ENCODE measurements around the gene STK17B. TPM values are rescaled to one million over a fixed set of nuclear protein-coding genes. Genes with fewer than 3 reads are reported as not detected.
A peak's percentile ranks its signal among the peaks of the same experiment; 100 is the strongest.

STK17B gene
- total and polyA plus RNA-seq, 8 donors, result 1.9 to 10.9 (median 6.9) TPM

GRCh38 chr2:196182439-196183171 lies 11.2 kb upstream of the STK17B start:
- H3K4me1 ChIP-seq, result no peaks in the 10 kb centered on the region
- WGBS, 2 donors, result 53 to 55% methylated on average over 4 of the region's 4 CpGs
- H3K9me3 ChIP-seq, result no peaks in the 10 kb centered on the region
- DNase-seq (no peak), ATAC-seq (peak in 1 of 4 donors; percentile 39), FAIRE-seq (no peak)
- H3K36me3 ChIP-seq, result no peaks in the 10 kb centered on the region
- intact Hi-C loops (cut with DNase I), result no loop called here
- no peaks in the 10 kb centered on the region for H3K27me3 ChIP-seq
- TF ChIP-seq CTCF (IDR thresholded peaks at IDR 0.05), result no peak
- no peak overlapping the region for H3K4me3 ChIP-seq
- no peak overlapping the region for H3K27ac ChIP-seq

- Histone ChIP-seq H3K4me3 (no peak overlapping the region), H3K4me1 (no peaks in the 10 kb centered on the region), H3K27me3 (no peaks in the 10 kb centered on the region), H3K36me3 (no peaks in the 10 kb centered on the region), H3K27ac (no peak overlapping the region), H3K9me3 (no peaks in the 10 kb centered on the region)
- DNase-seq (no peak), ATAC-seq (no peak), FAIRE-seq (no peak)
- intact Hi-C loops (cut with DNase I), result no loop called here
- no peak for TF ChIP-seq CTCF (IDR thresholded peaks at IDR 0.05)
- WGBS, 2 donors, result 73 to 87% methylated on average over 3 of the region's 3 CpGs
Measured at GRCh38 chr2:196181484-196181883, 10.1 kb upstream of the STK17B start.

- no peaks in the 10 kb centered on the region for H3K27me3 ChIP-seq
- H3K4me3 ChIP-seq, result no peak overlapping the region
- intact Hi-C loops (cut with DNase I), result no loop called here
- no peaks in the 10 kb centered on the region for H3K4me1 ChIP-seq
- no peak overlapping the region for H3K27ac ChIP-seq
- FAIRE-seq (no peak), DNase-seq (no peak), ATAC-seq (no peak)
- 54 to 68% methylated on average over 2 of the region's 2 CpGs for WGBS, 2 donors
- no peaks in the 10 kb centered on the region for H3K36me3 ChIP-seq
- H3K9me3 ChIP-seq, result no peaks in the 10 kb centered on the region
- no peak for TF ChIP-seq CTCF (IDR thresholded peaks at IDR 0.05)
Measured at GRCh38 chr2:196177124-196177523, 5.7 kb upstream of the STK17B start.

GRCh38 chr2:196176142-196176738 lies 4.9 kb upstream of the STK17B start:
- Histone ChIP-seq H3K27ac (no peak overlapping the region), H3K9me3 (no peaks in the 10 kb centered on the region), H3K4me3 (no peak overlapping the region), H3K36me3 (no peaks in the 10 kb centered on the region), H3K4me1 (no peaks in the 10 kb centered on the region), H3K27me3 (no peaks in the 10 kb centered on the region)
- TF ChIP-seq CTCF (IDR thresholded peaks at IDR 0.05), result no peak
- intact Hi-C loops (cut with DNase I), result no loop called here
- DNase-seq, result no peak
- no peak for ATAC-seq
- 77 to 82% methylated on average over 8 of the region's 8 CpGs for WGBS, 2 donors
- FAIRE-seq, result no peak

GRCh38 chr2:196174404-196174803 lies 3.0 kb upstream of the STK17B start:
- H3K4me1 ChIP-seq, result peaks cover 0 to 3% (median 0%) of the 10 kb centered on the region in 3 donors
- no peak for ATAC-seq
- intact Hi-C loops (cut with DNase I), result no loop called here
- no peaks in the 10 kb centered on the region for H3K36me3 ChIP-seq
- FAIRE-seq, result no peak
- no peak for TF ChIP-seq CTCF (IDR thresholded peaks at IDR 0.05)
- no peaks in the 10 kb centered on the region for H3K27me3 ChIP-seq
- WGBS, 2 donors, result 90 to 98% methylated on average over 3 of the region's 3 CpGs
- no peak overlapping the region for H3K27ac ChIP-seq
- peak in 1 of 6 donors; percentile 28 for DNase-seq
- H3K4me3 ChIP-seq, result no peak overlapping the region
- H3K9me3 ChIP-seq, result no peaks in the 10 kb centered on the region

Data from pancreas (tissue), 10 donors.